Endothelial cell of umbilical vein (primary cell): ENCODE results near the gene CD276. TPM values are rescaled to one million over a fixed set of nuclear protein-coding genes. Genes with fewer than 3 reads are reported as not detected.

Experiments
- BruUV-seq: library from RNA; stranded (reverse); fragments of 400-500 nt; replicated peaks from 2 replicates; lab custom pipeline; 2021; lab: Mats Ljungman, UMichigan
- CTCF ChIA-PET: fragments of 300-600, 350-600 bp; sonication (Branson Sonifier 250); formaldehyde crosslinking; loops from one replicate; lab custom pipeline; 2021; ENCODE audit warnings: antibody characterized with exemption, inconsistent platforms; lab: Charles Lee
- POLR2A ChIA-PET: fragments of 300-600, 350-600 bp; sonication (Branson Sonifier 250); formaldehyde crosslinking; loops from one replicate; lab custom pipeline; 2021; ENCODE audit warnings: antibody characterized with exemption, inconsistent platforms; lab: Charles Lee
- DNase-seq: peaks from one replicate; pipeline ENCODE4 v3.0.0-alpha.2; 2011; ENCODE audit warnings: low read depth, low spot score
- FAIRE-seq: peaks from 2 replicates; lab custom pipeline; 2011; peaks lifted over from hg19 to GRCh38; lab: Jason Lieb, UNC
- H2AFZ ChIP-seq: 2 replicates; pipeline ENCODE4 v1.6.0; 2012; ENCODE audit warnings: low read depth, low read length, control low read depth, inconsistent platforms
- H3K27ac ChIP-seq: 2 replicates; pipeline ENCODE4 v1.5.1; 2011; ENCODE audit warnings: low read depth, mild to moderate bottlenecking, control low read depth, low read length, moderate library complexity; ENCODE audit not compliant: insufficient read depth
- H3K27me3 ChIP-seq, 2 experiments: 2 replicates each; pipeline versions ENCODE4 v1.6.0 to v1.6.1; 2011; ENCODE audit warnings: low read length in 2 of 2, mixed read lengths in 1 of 2; ENCODE audit not compliant: control insufficient read depth in 2 of 2, insufficient read depth in 2 of 2
- H3K36me3 ChIP-seq, 2 experiments: 2 replicates in 1 of 2; 3 replicates in 1 of 2; pipeline ENCODE4 v1.5.1; 2011; ENCODE audit warnings: low read length in 2 of 2, mild to moderate bottlenecking in 1 of 2, moderate library complexity in 1 of 2; ENCODE audit not compliant: control insufficient read depth in 2 of 2, insufficient read depth in 2 of 2; ENCODE audit errors: extremely low read depth in 1 of 2
- H3K4me1 ChIP-seq: 3 replicates; pipeline ENCODE4 v1.5.1; 2011; ENCODE audit warnings: mild to moderate bottlenecking, low read length; ENCODE audit not compliant: control insufficient read depth, insufficient read depth; ENCODE audit errors: extremely low read depth
- H3K4me2 ChIP-seq: 2 replicates; pipeline ENCODE4 v1.6.1; 2011; ENCODE audit warnings: low read length, control low read depth, mixed read lengths; ENCODE audit not compliant: insufficient read depth
- H3K4me3 ChIP-seq, 3 experiments: fragments of 200-600 bp in 1 of 3; sonication (generic), shearing (Covaris generic) in 1 of 3; replicated peaks in 1 of 3; 2 replicates each; pipeline ENCODE4 v1.5.1; 2011 to 2016; ENCODE audit warnings: control low read depth in 3 of 3, low read length in 3 of 3, mild to moderate bottlenecking in 2 of 3, inconsistent platforms in 1 of 3, low read depth in 1 of 3, moderate library complexity in 1 of 3; ENCODE audit not compliant: insufficient read depth in 1 of 3
- H3K79me2 ChIP-seq: 2 replicates; pipeline ENCODE4 v1.6.0; 2012; ENCODE audit warnings: low read length, inconsistent platforms; ENCODE audit not compliant: control insufficient read depth, insufficient read depth
- H3K9ac ChIP-seq: replicated peaks from 2 replicates; pipeline ENCODE3; 2011; ENCODE audit warnings: low read length, control low read depth; ENCODE audit not compliant: insufficient read depth; ENCODE audit errors: extremely low read depth
- H3K9me1 ChIP-seq: replicated peaks from 3 replicates; pipeline ENCODE4 v1.6.0; 2011; ENCODE audit warnings: mild to moderate bottlenecking, low read length; ENCODE audit not compliant: control insufficient read depth, insufficient read depth; ENCODE audit errors: extremely low read depth
- H3K9me3 ChIP-seq: replicated peaks from 2 replicates; pipeline ENCODE4 v1.5.1; 2012; ENCODE audit warnings: low read length, inconsistent platforms; ENCODE audit not compliant: control insufficient read depth, insufficient read depth
- H4K20me1 ChIP-seq: replicated peaks from 2 replicates; pipeline ENCODE3; 2011; ENCODE audit warnings: mild to moderate bottlenecking, low read length; ENCODE audit not compliant: control insufficient read depth, insufficient read depth; ENCODE audit errors: extremely low read depth
- CTCF ChIP-seq, 2 donors: IDR thresholded peaks; 1 replicate in 1 of 2; 2 replicates in 1 of 2; pipeline ENCODE4 v1.5.1; 2011; ENCODE audit warnings: low read length in 2 of 2, mild to moderate bottlenecking in 2 of 2, moderate library complexity in 2 of 2, control low read depth in 1 of 2, inconsistent platforms in 1 of 2, low read depth in 1 of 2; ENCODE audit not compliant: insufficient read depth in 1 of 2; ENCODE audit errors: extremely low read depth in 1 of 2
- EZH2 ChIP-seq: IDR thresholded peaks from 2 replicates; pipeline ENCODE4 v1.6.1; 2012; ENCODE audit warnings: borderline replicate concordance, low read depth, mild to moderate bottlenecking, moderate library complexity, low read length, inconsistent platforms; ENCODE audit not compliant: severe bottlenecking
- FOS ChIP-seq: IDR thresholded peaks from 2 replicates; pipeline ENCODE4 v1.6.1; 2011; ENCODE audit warnings: mild to moderate bottlenecking, low read length, moderate library complexity, borderline replicate concordance; ENCODE audit not compliant: insufficient read depth
- GATA2 ChIP-seq: IDR thresholded peaks from 2 replicates; pipeline ENCODE4 v1.7.0; 2011; ENCODE audit warnings: low read depth, mild to moderate bottlenecking, moderate library complexity, mixed read lengths, low read length; ENCODE audit not compliant: insufficient read length, insufficient read depth
- JUN ChIP-seq: IDR thresholded peaks from 2 replicates; pipeline ENCODE4 v1.6.1; 2011; ENCODE audit warnings: borderline replicate concordance, low read depth; ENCODE audit not compliant: insufficient read length, insufficient read depth
- MYC ChIP-seq: IDR thresholded peaks from one replicate; pipeline ENCODE4 v1.6.1; 2011; ENCODE audit warnings: mild to moderate bottlenecking, low read depth, low read length
- POLR2A ChIP-seq: IDR thresholded peaks from 2 replicates; pipeline ENCODE4 v1.6.1; 2012; ENCODE audit warnings: low read depth, mild to moderate bottlenecking, control low read depth, low read length
- POLR2AphosphoS5 ChIP-seq: IDR thresholded peaks from 2 replicates; pipeline ENCODE4 v1.6.1; 2012; ENCODE audit warnings: low read depth, mild to moderate bottlenecking, control low read depth, low read length, moderate library complexity; ENCODE audit not compliant: insufficient read depth
- dilution Hi-C: fragments of 300-500 bp; cut with MboI; formaldehyde crosslinking; loops from one replicate; pipeline ENCODE4 v1.15.0; 2019; ENCODE audit warnings: low sequenced_read_pairs; ENCODE audit not compliant: extremely low pct_ligation_motif_present
- intact Hi-C: fragments of 100-400 bp; cut with micrococcal nuclease; formaldehyde crosslinking; loops from one replicate; pipeline ENCODE4 v1.10.0; 2022
- polyA plus RNA-seq, 4 experiments: library from polyadenylated mRNA; depleted of rRNA in 3 of 4; stranded (reverse) in 3 of 4; unstranded in 1 of 4; fragments of >200 nt; gene quantifications; 2 replicates each; pipeline versions ENCODE4 v1.2.1 to v1.2.3, GENCODE V29; 2011 to 2012; ENCODE audit warnings: missing spikeins in 1 of 4
- total RNA-seq: library from RNA; stranded (reverse); gene quantifications from 2 replicates; pipeline ENCODE4 v1.2.3, GENCODE V29; 2021
- TF ChIP-seq, protein P1 (sequence below): IDR thresholded peaks from 2 replicates; pipeline ENCODE4 v1.6.1; 2011; ENCODE audit not compliant: insufficient read depth, insufficient read length

The CD276 gene
- total and polyA plus RNA-seq, 2 donors (not counting 3 experiments of a cell fraction or from before 2014, with no cell fraction given): 73.6 to 85.7 TPM

DNA sequence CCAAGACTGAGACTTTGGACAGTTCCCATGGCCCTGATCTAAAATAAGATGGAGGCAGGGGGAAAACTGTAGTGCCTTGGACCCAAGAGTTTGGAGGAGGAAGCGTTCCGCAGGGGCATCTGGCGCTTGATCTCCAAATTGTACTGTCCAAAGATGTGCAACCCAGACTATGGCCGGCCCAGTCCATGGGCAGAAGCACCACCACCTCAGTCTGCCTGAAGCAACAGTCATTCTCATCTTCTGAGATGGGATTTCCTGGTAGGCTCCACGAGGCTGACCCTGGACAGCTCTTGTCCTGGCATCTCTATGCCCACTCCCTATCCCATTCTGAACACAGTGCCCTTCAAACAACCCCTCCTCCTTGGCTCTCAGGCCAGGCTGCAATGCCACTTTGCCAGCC lies 65.3 kb downstream of the CD276 start:
- no peak for TF ChIP-seq FOS
- TF ChIP-seq JUN: no peak
- no peak for TF ChIP-seq MYC
- no peak for TF ChIP-seq EZH2
- Histone ChIP-seq H3K36me3 (no peaks in the 10 kb centered on the region), H3K9me3 (no peaks in the 10 kb centered on the region), H3K9ac (no peak overlapping the region), H3K9me1 (no peaks in the 10 kb centered on the region), H3K27ac (no peak overlapping the region), H3K4me1 (no peaks in the 10 kb centered on the region), H4K20me1 (no peaks in the 10 kb centered on the region), H2AFZ (no peak overlapping the region), H3K4me3 (no peak overlapping the region), H3K27me3 (peaks cover 27 to 34% of the 10 kb centered on the region in 2 experiments), H3K79me2 (no peaks in the 10 kb centered on the region), H3K4me2 (no peak overlapping the region)
- DNase-seq (no peak), FAIRE-seq (no peak)
- dilution Hi-C loops (no loop called here), intact Hi-C loops (no loop called here)
- no TSS peak for BruUV-seq
- ChIA-PET POLR2A (no interaction called here), CTCF (no interaction called here)

- Histone ChIP-seq H3K27me3 (peaks cover 25 to 34% of the 10 kb centered on the region in 2 experiments), H3K9me1 (no peaks in the 10 kb centered on the region), H4K20me1 (no peaks in the 10 kb centered on the region), H3K79me2 (no peaks in the 10 kb centered on the region), H3K36me3 (no peaks in the 10 kb centered on the region), H3K4me3 (no peak overlapping the region), H2AFZ (no peak overlapping the region), H3K27ac (no peak overlapping the region), H3K9me3 (no peaks in the 10 kb centered on the region), H3K4me2 (no peak overlapping the region), H3K9ac (no peak overlapping the region), H3K4me1 (no peaks in the 10 kb centered on the region)
- POLR2A ChIA-PET: no interaction called here
- DNase-seq (no peak), FAIRE-seq (no peak)
- no TSS peak for BruUV-seq
- intact Hi-C loops: no loop called here
- dilution Hi-C loops: no loop called here
- no peak for TF ChIP-seq MYC
- TF ChIP-seq POLR2AphosphoS5: no peak
- TF ChIP-seq, protein P1, sequence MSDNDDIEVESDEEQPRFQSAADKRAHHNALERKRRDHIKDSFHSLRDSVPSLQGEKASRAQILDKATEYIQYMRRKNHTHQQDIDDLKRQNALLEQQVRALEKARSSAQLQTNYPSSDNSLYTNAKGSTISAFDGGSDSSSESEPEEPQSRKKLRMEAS: no peak
- no peak for TF ChIP-seq JUN
- TF ChIP-seq CTCF (IDR thresholded peaks at IDR 0.05; ENCODE audit: extremely low read depth in 1 of 2, insufficient read depth in 1 of 2, low read depth in 1 of 2, low read length in 2 of 2): no peak
- no peak for TF ChIP-seq GATA2
- no peak for TF ChIP-seq FOS
- no peak for TF ChIP-seq POLR2A
- TF ChIP-seq EZH2: no peak
- CTCF ChIA-PET: no interaction called here
These were observed 65.8 kb downstream of the CD276 start for GRCh38 chr15:73749971-73750370.
